HG03521 (cell line): Measurements from ENCODE around the gene SLC35A1.
"Not testable (repeated sequence)": the region's sequence is repeated elsewhere in the genome, so short reads cannot be mapped to it uniquely, and the experiment has no call there.

Source experiments
- ATAC-seq: cut with Tn5 transposase; IDR thresholded peaks from one replicate; pipeline ENCODE4 v1.9.1; 2021; ENCODE audit warnings: mild to moderate bottlenecking, moderate library complexity; ENCODE audit not compliant: unreplicated experiment

SLC35A1 gene, protein sequence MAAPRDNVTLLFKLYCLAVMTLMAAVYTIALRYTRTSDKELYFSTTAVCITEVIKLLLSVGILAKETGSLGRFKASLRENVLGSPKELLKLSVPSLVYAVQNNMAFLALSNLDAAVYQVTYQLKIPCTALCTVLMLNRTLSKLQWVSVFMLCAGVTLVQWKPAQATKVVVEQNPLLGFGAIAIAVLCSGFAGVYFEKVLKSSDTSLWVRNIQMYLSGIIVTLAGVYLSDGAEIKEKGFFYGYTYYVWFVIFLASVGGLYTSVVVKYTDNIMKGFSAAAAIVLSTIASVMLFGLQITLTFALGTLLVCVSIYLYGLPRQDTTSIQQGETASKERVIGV

DNA sequence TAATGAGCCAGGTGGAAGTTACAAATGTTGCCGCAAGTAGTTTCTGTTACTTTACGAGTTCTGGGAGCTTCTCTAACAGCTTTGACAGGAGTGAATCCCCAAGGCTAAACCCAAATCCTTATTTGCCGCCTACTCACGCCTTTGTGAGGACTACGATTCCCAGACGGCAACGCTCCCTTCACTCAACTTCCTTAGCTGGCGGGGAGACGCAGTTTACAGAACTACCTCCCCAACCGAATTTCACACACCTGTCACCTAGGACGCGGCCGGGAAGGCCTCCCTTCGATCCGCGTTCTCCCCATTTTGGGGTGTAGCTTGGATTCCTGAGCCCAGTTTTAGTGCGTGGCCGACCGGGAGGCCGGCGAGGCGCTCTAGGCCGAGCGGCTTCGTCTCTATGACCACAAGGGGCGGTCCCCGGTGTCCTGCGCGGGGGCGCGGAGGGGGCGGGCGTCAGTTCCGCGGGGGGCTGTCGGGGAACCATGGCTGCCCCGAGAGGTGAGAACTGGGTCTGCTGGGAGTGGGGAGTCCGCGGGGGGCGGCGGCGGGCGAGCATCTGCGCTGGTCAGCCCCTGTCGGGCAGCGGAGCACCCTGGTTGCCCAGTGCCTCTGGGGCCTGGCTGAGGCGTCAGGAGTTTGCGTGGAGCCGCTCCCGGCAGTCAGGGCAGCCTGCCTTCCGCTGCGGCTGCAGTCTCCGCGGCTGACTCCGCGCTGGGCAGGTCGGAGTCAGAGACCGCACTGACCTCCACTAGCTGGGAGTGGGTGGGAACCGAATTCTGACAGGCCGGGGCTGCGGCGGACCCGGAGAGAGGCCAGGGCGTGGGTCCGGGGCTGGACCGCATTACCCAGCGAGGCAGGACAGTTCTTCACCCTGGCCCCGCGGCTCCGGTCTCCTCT is at the start of gene SLC35A1:
Gene SLC35A1, plus strand, starts transcription at position 450 of the 894 bp plus-strand sequence. Its CDS starts 30 bp downstream, at position 480.
- ATAC-seq = peak; percentile 91

DNA sequence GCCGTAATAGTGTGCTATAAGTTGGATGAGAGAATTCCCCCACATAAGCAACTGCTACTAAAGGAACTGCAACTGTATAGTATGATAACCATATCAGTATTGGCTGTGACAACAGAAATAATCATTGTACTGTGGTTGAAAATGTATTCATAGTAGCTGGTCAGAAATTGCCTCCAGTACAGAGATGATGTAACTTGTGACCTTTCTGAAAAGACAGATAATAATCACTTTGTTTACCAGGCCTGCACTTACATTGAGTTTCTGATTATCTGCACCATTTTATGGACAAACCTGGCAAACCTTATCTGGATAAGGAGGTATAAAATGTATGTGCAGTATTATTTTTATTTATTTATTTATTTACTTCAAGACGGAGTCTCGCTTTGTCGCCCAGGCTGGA is 46.0 kb upstream of the SLC35A1 start:
- no peak for ATAC-seq

DNA sequence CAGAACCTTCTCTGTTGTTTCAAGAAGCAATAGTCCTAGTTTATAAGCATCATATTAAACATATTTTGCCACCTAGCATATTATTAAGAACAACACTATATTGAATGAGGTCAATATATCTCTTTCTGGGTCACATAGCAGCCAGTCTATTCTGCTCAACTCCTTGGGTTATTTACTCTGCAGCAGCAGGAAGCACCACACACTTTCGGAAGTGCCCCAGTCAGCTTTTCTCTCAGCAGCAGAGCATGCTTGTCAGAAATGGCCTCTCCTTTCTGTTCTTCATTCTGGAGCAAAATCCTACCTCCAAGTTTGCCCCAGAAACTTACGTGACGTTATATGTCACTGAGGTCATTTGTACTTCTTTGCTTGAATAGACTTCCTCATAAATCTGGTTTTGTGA is 42.3 kb upstream of the SLC35A1 start:
- ATAC-seq = no peak

DNA sequence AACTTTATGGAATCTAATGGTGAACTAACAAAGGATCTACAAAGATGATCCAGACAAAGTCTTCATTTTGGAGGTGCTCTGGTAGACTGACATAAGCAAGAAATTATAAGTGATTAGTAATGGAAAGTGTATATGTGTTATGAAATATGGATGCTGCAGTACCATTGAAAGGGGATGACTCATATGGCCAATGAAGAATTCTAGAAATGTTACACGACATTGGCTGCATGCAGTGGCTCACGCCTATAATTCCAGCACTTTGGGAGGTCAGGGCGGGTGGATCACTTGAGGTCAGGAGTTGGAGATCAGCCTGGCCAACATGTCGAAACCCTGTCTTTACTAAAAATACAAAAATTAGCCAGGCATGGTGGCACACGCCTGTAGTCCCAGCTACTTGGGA is 41.5 kb upstream of the SLC35A1 start:
- no peak for ATAC-seq

DNA sequence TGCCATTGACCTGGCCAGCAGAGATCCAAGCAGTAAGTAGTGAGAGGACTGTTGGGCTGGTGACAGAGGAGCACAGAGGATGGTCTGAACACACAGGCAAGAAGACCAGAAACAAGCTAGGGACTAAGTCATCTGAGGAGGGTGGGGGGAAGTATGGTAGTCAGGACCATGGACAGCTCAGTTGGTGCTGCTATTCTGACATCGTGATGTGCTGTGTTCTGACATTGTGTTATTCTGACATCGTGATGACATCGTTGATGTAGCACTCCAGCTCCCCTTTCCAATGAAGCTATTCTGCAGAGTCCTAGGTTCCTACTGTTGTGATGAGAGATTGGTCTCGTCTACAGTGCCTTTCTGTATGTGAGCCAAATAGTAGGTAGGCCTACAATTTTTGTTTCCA is 36.3 kb upstream of the SLC35A1 start:
- no peak for ATAC-seq

DNA sequence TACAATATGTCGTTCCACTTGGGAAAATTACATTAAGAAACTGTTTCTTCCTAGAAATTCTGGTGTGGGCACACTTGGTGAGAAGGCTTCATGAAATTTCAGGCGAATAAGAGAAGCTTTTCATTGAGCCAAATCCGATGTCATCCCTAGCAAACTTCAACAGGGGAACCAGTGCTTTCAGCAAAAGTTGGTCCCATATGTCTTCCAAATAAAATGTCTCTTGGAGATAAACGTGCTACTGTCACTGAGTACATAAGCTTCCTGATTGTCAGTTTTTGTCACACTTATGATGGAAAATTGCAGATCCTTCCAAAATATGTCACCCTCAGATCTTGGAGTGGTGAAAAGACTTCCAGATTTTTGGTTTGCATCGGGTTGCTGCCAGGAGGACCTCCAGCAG is 31.1 kb upstream of the SLC35A1 start:
- ATAC-seq = no peak

DNA sequence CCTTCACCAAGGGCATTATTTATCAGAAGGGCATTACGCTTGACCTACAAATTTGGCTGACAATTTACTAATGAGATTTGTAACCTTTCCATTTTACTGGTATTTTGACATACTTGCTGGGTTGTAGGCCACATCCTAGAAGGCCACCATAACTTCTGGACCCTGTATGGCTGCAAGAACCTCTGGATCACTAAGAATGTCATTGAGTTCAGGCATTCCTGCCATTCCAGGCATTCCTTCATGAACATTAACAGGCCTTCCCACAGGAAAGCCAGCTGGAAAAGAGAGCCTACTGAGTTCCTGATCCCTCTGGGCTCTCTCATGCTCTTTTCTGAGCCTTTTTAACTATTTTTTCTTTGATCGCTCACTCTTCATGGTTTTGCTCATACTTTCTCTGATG is 28.4 kb upstream of the SLC35A1 start:
- ATAC-seq = no peak

DNA sequence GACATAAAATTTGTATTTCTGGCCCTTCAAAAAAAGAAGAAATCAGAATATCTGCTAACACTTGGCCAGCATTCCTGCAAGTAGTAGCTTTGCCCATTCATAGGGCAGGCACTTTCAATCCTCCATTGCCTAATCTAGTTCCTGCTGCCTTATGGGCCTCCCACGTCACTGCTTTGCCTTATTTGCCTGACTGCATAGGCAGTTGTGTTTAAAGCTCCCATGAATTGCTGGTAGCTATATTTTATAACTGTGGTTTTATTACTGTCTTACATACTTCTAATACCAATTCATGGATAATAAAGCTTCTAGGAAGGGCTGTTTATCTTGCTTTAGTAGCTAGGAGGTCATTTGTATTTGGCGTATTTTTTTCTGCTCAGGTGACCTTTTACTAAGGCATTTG is 7.7 kb upstream of the SLC35A1 start:
- no peak for ATAC-seq

DNA sequence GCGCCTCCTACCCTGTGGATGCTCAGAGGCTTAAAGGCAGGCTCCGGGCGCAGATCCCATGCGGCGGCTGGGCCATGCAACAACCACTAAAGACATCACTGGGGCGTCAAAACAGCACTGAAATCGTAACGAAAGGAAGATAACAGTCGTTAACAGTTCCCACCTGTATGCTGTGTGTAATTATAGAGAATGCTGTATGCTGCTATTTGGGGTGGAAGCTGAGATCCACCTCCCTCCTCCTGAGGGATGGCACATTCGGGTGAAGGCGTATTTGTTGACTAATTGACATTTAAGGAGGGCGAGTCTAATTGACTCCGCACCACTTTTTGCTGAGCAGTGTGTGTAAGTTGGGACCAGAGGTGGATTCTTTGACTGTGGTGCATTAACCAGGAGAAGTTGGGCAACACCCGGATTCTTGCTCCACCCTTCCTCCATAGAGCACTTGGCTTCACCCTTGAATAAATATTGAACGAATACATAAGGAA is 687 bp downstream of the SLC35A1 start:
- ATAC-seq = peak; percentile 67

DNA sequence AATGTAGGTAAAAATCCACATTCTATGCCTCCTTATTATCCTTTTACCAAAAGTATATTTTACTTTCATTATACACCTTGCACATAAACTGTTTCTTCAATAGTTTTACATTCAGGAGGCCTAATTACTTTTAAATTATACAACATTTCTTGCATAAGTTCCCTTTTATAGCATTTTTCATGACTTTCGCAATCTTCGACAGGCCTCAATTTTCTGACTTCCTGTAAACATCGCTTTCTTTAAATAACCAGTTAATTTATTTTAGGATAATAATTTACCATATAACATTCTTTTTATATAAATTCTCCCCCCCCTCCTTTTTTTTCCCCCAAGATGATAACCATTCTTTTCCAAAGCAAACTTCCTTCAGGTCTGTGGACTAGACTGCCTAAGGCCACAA is 9.2 kb downstream of the SLC35A1 start:
- no peak for ATAC-seq

DNA sequence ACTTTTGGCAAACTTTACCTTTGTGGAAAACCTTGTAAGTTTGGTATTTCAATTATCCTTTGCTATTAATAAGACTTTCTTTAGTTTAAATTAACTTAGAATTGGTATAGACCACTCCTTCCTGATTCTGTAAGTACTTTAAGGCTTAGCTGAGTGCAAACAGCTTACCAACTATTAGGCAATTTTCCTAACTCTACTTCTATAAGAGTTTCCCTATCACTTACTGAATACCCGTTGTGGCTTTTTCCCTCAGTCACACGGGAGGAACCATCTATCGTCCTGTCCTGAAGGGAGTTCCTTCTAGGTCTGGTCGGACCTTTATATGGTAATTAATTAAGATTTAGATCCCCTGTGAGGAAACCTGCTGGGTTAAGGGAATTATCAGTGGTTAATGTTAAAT is 9.6 kb downstream of the SLC35A1 start:
- ATAC-seq = no peak

DNA sequence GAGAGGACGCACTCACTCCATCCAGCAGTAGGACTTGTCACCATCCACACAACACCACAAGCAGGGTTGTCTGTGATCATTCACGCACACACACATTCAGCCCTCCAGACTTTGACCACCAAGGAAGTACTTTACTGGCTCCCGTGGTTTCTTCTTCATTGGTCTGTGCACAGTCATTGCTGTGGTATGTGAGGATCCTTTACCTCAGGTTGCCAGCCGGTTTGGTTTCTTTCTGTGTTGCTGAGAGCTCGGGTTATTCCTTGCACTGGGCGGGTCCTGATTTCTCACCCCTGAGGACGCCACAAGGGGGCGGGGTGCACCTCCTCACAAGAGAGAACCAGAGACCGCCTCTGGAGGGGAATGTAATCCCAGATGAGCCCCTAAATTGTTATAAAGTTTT is 11.2 kb downstream of the SLC35A1 start:
- no peak for ATAC-seq

DNA sequence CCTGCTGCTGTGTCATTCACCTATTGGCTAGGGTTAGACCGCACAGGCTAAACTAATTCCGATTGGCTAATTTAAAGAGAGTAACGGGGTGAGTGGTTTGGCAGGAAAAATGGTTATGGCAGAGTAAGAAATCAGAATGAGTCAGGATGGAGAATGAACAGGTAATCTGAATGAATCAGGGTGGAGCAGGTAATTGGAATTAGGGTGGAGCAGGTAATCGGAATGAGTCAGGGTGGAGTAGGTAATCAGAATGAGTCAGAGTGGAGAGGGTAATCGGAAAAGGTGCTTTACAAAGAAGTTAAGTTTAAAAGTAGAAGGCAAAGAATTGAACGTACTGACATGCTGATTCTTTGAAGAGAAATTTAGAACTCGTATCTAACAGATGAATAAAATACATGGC is 11.7 kb downstream of the SLC35A1 start:
- ATAC-seq = no peak

DNA sequence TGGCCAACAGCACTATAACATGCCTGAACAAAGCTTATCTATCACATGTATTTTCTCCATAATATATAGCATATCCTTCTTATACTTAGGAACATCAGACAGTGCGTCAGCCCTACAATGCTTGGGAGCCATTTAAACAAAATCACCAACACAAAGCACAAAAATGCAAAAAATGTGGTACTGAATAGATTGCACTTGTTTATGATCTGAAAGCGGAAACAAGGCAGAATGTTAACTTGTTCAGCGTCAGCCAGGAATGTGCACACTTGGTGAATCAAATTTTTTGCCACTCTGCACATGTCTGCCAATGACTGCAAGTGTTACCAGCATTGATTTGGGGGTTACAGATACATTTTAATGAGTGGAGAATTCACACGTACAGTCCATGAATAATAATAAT is 14.8 kb downstream of the SLC35A1 start:
- no peak for ATAC-seq

DNA sequence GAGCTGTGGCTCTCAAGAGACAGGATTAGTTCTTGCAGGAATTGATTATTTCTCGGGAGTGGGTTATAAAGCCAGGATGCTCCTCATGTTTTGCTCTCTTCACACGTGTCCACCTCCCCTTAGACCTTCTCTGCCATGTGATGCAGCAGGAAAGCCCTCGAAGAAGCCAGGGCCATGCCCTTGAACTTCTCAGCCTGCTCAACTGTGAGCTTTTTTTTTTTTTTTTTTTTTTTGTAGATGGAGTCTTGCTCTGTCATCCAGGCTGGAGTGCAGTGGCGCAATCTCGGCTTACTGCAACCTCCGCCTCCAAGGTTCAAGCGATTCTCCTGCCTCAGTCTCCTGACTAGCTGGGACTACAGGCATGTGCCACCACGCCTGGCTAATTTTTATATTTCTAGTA is 16.6 kb downstream of the SLC35A1 start:
- not testable (repeated sequence) for ATAC-seq

DNA sequence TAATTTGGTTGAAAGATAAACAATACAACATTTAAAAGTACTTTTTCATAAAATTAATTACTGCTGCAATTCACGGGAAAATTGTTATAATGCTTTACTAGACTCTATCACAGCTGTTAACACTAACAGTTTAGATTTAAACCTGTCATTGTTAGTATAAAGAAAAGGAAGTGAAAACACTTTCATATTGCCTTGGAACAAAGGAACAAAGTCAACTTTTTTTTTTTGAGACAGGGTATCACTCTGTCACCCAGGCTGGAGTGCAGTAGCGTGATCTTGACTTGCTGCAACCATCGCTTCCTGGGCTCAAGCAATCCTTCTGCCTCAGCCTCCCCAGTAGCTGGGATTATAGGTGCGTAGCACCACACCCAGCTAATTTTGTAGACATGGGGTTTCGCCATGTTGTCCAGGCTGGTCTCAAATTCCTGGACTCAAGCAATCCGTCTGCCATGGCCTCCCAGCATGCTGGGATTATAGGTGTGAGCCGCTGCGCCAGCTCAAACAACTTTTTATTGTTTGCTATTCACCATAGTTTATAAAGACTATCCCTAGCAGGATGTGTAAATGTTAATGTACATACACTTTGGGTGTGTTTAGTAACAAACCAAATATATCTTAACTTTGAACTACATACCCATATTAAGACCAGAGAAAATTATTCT is 22.1 kb downstream of the SLC35A1 start:
- peak; percentile 65 for ATAC-seq

DNA sequence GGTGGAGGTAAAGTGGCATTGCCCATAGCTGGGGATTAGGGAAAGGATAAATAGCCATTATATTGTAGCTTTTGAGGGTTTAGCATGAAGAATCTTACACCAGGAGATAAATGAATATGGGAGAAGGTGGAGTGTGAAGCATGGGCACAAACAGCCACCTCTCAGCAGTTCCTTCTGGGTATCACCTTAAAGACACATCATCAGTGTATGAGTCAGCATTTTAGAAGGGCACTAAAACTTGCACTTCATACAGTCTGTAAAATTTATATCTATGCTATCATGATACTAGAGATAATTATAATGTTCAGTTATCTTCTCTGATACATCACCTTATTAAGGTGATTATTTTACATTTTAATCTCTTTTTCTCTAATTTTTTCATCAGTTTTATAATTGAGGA is 25.3 kb downstream of the SLC35A1 start:
- no peak for ATAC-seq

DNA sequence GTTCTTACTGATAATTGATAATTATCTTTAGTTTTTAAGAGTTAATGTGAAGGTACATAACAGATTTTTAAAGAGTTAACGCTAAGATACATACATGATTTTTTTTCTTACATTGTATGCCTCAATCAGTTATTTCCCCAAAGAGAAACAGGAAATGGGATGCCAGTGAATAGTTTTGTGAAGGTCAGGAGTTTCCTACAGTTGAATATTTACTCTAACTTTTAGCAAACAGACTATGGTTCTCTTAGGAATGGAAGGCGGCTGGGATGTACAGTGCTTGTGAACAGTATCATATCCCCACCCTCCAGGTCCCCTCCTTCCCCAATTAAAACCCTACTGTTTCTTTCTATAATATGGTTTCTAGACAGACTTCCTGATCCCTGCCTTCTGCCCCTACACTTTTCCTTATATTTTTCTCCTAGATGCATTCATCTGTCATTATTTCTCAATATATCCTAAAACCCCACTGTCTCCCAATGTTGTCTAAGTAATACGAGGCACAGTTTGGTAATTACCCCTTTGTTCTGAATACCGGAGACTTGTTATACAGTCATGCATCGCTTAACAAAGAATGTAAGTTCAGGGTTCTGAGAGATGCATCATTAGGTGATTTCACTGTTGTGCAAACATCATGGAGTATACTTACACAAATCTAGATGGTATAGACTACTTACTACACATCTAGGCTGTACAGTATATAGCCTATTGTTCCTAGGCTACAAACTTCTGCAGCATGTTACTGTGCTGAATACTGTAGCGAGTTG is 29.2 kb downstream of the SLC35A1 start:
- no peak for ATAC-seq

DNA sequence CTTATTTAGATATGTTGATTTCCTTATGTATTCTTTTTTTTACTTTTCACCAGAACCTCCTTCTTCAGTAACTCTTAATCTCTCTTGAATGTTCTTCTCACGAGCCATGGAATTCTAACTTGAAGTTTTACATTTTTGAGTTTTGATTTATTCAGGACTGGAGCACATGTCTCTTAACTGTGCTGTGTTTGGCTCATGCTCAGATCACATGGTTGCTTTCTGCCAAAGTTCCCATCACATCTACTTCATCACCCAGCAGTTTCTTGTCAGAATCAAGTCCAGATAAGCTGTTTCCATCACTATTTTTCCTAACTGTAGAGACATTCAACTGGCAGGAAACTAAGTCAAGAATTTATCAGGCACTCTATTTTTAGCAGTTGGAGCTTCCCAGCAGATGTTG is 31.7 kb downstream of the SLC35A1 start:
- no peak for ATAC-seq

DNA sequence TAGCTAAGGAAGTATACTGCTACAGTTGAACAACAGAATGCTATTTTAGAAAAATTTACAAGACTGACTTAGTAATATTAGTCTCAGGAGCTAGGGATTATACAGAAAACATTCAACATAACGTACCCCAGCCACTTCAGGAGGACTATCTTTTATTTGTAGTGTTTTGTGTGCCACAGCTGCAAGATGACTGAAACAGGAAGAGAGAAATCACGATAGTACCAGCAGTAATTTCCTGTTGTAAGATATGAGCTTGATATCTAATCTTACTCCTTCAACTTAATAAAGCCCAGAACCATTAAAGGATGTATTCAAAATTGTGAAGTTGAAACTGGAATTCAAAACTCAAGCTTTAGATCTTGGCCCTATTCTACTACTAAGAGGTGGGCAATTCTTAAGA is 42.1 kb downstream of the SLC35A1 start:
- no peak for ATAC-seq

DNA sequence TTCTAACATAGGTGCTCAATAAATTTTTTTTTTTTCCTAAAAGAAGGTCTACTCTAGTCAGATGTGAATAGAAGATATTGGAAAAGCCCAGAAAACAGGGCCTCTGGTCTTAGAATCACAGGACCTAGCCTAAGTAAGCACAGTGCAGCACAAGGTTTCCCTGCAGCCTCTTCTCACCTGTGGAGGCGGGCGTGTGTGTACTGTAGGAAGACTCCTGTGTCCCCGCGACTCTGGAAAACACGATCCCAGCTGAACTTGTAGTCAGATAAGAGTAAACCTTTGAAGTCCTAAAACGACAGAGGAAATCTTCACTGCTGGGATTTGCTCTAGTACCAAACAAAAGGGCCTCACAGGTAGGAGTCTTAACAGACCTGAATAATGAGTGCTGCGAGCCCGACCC is 45.7 kb downstream of the SLC35A1 start:
- no peak for ATAC-seq
